Left kidney (tissue), 8 donors: ENCODE results near the gene GPR63. TPM values are rescaled to one million over a fixed set of nuclear protein-coding genes. Genes with fewer than 3 reads are reported as not detected.
"Not testable (repeated sequence)": the region's sequence is repeated elsewhere in the genome, so short reads cannot be mapped to it uniquely, and the experiment has no call there.

Experiments
- DNase-seq: peaks from one replicate; pipeline ENCODE4 v3.0.0-alpha.2; 2013
- long read RNA-seq, 8 donors: transcript quantifications; one replicate each; lab custom pipeline, GENCODE V29; 2026
- polyA plus RNA-seq: library from polyadenylated mRNA; unstranded; fragments of 120-200 nt; gene quantifications from one replicate; pipeline ENCODE4 v1.2.1, GENCODE V29; 2013; ENCODE audit not compliant: insufficient read length

Gene GPR63, protein sequence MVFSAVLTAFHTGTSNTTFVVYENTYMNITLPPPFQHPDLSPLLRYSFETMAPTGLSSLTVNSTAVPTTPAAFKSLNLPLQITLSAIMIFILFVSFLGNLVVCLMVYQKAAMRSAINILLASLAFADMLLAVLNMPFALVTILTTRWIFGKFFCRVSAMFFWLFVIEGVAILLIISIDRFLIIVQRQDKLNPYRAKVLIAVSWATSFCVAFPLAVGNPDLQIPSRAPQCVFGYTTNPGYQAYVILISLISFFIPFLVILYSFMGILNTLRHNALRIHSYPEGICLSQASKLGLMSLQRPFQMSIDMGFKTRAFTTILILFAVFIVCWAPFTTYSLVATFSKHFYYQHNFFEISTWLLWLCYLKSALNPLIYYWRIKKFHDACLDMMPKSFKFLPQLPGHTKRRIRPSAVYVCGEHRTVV
- polyA plus RNA-seq, result 4.9 TPM
- long read RNA-seq, donor 1, full-length matches to known transcripts, result 1 of 1 reads
- long read RNA-seq, donor 1, partial matches to known transcripts, result 0 of 1 reads
- long read RNA-seq, donor 1, other reads (novel, unspliced or antisense), result 0 of 1 reads
- long read RNA-seq, donor 2, full-length matches to known transcripts, result 1 of 1 reads
- long read RNA-seq, donor 2, partial matches to known transcripts, result 0 of 1 reads
- long read RNA-seq, donor 2, other reads (novel, unspliced or antisense), result 0 of 1 reads
- long read RNA-seq, donor 3, full-length matches to known transcripts, result 1 of 1 reads
- long read RNA-seq, donor 3, partial matches to known transcripts, result 0 of 1 reads
- long read RNA-seq, donor 3, other reads (novel, unspliced or antisense), result 0 of 1 reads
- long read RNA-seq, donor 4, result 0 reads
- long read RNA-seq, donor 5, full-length matches to known transcripts, result 1 of 1 reads
- long read RNA-seq, donor 5, partial matches to known transcripts, result 0 of 1 reads
- long read RNA-seq, donor 5, other reads (novel, unspliced or antisense), result 0 of 1 reads
- long read RNA-seq, donor 6, result 0 reads
- long read RNA-seq, donor 7, full-length matches to known transcripts, result 1 of 1 reads
- long read RNA-seq, donor 7, partial matches to known transcripts, result 0 of 1 reads
- long read RNA-seq, donor 7, other reads (novel, unspliced or antisense), result 0 of 1 reads
- long read RNA-seq, donor 8, full-length matches to known transcripts, result 2 of 2 reads
- long read RNA-seq, donor 8, partial matches to known transcripts, result 0 of 2 reads
- long read RNA-seq, donor 8, other reads (novel, unspliced or antisense), result 0 of 2 reads

DNA sequence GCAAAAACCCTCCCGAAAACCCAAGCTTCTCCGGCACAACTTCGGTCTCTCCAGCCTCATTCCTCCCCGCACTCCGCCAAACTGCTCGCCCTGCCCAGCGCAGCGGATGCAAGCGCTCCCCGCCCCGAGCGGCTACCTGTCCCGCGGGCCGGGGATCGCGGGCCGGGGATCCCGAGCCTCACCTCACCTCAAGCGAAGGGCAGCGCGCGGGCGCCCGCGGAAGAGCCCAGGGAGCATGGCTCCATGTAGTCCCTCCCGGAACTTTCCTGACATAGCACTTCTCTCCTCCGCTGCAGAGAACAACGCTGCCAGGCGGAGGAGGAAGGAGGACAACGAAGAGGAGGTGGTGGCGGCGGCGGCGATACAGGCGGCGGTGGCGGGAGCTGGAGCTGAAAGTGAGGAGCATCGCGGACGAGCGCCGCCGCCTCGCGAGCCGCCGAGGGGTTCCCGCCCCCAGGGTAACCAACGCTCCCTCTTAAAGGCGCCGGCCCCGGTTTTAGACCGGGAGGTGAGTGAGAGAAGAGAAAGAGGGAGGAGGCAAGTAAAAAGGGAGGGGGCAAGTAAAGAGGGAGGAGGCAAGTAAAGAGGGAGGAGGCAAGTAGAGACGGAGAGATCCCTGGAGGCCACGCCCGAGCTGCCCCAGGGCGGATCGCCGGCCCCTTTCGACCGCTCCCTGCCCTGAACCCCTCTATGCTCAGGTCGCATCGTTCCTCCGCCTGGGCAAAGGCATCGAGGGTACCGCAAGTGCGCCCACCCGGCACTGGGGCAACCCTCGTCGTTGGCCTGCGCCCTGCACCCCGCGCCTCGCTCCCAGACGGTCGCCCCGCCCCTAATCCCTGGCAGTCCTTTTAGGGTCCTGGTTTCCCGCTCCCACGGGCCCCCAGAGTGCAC is at the start of gene GPR63:
TSS of gene GPR63 (minus strand) at position 397 of the 891 bp plus-strand sequence. CDS start 37,746 bp downstream, outside the sequence.
- peak; percentile 62 for DNase-seq

- no peak for DNase-seq
Observed at GRCh38 chr6:96886519-96886918, 49.2 kb upstream of the GPR63 start.

DNA sequence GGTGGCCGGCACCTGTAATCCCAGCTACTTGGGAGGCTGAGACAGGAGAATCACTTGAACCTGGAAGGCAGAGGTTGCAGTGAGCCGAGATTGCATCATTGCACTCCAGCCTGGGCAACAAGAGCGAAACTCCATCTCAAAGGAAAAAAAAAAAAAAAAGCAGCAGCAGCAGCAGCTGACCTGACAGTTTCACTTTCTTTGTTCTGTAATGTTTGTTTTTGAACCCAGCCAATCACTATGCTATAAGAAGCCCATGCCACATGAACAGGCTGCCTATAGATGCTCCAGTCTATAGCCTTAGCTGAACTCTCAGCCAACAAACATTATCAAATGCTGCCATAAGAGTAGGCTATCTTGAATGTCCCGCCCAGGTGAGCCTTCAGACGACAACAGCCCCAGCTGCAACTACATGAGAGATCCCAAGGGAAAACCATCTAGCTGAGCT is 47.9 kb upstream of the GPR63 start:
- DNase-seq, result not testable (repeated sequence)

DNA sequence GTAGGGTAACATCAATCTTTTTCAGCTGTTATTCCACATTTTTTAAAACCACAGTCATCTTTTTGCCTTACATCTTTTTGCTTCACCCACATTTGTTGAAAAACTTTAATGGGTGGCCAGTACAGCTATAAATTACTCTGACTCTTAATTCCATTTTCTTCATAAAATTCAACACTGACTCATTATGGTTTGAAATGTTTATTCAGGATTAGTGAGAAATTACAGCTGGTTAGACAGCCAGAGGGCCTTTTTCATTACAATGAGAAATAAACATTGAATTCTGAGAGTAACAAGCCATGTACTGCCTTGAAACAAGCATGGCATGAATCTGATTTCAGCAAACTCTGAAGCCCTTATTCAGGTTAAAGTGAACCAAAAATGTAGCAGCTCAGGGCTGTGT is 40.9 kb upstream of the GPR63 start:
- peak; percentile 10 for DNase-seq

- DNase-seq, result no peak
Observed at GRCh38 chr6:96876886-96877545, 39.7 kb upstream of the GPR63 start.

DNA sequence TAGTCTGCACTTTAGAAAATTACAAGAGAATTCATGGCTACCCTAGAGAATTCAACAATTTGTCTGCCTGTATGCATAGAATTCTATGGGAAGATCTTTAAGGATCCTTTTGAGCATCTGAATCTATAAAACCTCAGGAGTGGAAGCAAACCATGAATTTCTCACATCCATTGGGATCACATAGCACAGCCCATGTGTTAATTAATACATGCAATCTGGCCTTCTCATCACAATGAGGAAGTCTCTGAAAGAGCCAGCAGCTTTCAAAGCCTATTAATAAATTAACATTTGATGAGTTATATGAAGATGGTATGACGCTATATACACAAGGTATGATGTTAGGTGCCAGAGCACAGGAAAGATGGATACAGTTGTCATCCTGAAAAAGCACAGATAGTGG is 35.7 kb upstream of the GPR63 start:
- no peak for DNase-seq

- DNase-seq, result no peak
Observed at GRCh38 chr6:96865055-96865405, 27.8 kb upstream of the GPR63 start.

DNA sequence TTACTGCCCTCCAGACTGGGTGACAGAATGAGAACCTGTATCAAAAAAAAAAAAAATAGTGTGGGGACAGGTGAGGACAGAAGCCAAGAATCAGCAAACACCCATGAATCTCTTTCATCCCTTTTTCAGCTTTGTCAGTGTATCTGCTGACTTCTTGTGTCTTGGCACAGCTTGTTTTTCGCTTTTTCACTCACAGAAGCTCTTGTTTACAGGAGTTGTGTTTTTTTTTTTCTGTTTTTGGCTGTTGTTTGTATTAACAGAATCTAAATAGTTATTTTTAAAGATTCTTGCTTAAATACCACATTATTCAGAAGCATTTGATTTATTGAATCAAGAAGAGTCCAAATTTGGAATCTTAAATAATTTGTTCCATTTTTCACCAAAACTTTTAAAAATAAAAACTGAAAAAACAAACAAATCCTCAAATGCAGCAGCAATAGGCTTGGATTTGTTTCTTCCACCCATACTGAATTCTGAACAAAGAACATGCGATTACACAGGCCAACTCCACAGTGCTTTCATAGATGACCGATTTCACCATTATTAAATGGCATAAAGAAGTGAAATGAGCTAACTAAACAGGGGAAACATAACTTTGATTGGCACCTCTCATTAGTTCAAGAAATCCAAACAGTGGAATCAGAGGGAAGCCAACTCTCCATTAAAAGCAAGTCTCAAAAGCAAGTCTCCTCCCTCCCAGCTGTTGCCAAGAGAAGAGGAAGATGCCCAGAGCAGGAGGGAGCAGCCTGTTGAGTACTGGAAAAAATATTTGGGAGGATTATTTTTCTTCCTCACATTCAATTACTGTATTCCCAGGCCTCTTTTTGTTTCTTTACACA is 27.2 kb upstream of the GPR63 start:
- peak; percentile 3 for DNase-seq

- no peak for DNase-seq
Observed at GRCh38 chr6:96862560-96862959, 25.3 kb upstream of the GPR63 start.

DNA sequence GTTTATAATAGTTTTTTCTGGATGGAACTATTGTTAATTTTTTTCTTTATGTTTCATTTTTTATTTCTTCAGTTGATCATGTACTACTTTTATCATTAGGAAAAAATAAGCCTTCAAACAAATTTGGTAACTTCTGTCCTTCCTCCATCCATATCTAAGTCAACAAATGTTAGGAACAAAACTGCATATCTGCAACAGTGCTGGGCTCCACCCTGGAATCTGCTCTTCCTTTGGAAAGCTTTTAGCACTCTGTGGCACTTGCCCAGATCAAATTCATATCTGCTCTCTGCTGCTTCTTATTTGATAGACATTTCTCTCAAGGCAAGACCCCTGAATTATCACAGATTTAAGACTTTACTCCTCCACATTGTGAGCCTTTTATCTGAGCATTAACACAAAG is 24.3 kb upstream of the GPR63 start:
- DNase-seq, result no peak

GRCh38 chr6:96856856-96857255 is 19.6 kb upstream of the GPR63 start:
- no peak for DNase-seq

GRCh38 chr6:96853083-96853482 is 15.8 kb upstream of the GPR63 start:
- no peak for DNase-seq

GRCh38 chr6:96852605-96853004 is 15.3 kb upstream of the GPR63 start:
- DNase-seq, result no peak

DNA sequence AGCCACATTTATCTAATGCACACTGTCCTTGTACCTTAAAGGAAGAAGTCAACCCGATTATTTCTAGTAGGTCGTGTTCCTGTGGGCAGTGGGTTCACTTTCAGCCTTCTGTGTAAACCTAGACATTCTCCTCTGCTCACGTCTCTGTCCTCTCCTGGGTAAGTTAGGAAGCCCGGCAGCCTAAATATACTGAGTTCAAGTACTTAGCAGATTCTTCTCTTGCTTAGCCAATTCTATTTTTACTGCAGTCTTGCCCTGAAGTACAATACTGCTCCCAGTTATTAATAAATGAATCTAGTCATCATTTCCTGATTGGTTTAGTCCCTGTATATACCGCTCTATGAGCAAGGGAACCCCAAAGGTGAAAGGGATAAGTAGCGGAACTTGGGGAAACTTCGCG is 14.6 kb upstream of the GPR63 start:
- DNase-seq, result no peak

DNA sequence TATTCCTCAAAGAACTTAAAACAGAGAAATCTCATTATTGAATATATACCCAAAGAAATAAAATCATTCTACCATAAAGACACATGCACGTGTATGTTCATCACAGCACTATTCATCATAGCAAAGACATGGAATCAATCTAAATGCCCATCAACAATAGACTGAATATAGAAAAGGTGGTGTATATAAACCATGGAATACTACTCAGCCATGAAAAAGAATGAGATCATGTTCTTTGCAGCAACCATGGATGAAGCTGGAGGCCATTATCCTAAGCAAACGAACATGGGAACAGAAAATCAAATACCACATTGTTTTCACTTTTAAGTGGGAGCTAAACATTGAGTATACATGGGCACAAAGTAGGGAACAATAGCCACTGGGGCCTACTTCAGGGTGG is 12.3 kb upstream of the GPR63 start:
- no peak for DNase-seq

GRCh38 chr6:96844530-96844929 is 7.3 kb upstream of the GPR63 start:
- no peak for DNase-seq

DNA sequence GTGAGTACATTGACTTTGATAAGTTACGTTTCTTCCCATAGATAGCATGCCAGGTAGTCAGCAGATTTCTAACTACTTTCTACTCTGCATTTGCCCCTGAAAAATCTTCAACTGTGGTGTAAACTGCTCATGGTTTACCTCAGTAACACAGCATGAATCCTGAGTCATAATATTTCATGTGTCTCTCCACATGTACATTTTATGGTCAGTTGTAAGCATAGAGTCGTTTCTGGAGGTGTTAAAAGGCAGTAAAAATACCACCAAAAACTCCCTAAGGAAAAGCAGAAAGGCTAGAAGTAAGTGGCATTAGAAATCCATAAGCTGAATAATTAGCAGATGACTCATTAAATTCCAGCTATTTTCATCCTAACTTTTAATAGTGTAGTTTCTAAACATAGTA is 4.1 kb upstream of the GPR63 start:
- no peak for DNase-seq

DNA sequence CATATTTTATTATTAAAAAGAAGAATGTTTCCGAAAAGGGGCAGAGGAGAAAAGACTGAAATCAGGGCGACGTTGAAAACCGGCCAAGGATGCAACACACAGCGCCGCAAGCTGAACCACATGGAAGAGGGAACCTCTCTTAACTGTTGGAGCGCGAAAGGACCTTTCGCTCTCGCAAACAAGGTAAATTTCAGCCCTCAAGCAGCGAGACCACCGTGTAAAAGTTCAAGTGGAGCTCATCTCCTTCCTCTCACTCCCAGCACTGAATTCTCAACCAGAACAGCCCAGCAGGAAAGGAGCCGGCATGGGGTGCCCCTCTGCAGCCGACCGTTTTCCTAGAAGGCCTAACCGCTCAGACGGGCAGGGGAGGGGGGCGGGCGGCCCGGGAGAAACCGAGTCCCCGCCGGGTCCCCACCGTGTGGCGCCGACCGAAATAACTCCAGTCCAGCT is 621 bp downstream of the GPR63 start:
- DNase-seq, result peak; percentile 35

- no peak for DNase-seq
Observed at GRCh38 chr6:96834070-96834469, 3.2 kb downstream of the GPR63 start.

DNA sequence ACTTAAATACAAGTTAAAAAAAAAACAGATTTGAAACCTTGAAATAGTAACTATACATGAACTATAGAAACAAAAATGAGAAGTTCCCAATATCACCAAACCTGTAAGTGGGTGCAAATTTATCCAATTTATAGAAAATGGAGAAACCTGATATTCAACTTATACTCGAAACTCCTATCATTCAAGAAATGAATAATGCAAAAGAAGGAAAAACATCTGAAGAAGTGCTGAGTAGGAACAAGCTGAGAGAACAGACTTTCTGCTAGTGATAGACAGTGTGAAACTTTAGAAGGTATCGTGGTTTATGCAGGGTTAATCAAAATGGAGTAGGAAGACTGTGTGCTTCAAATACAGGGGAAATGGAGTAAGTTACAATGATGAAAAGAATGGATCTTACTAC is 4.5 kb downstream of the GPR63 start:
- no peak for DNase-seq
